Astrocyte (in vitro differentiated cells and primary cell): ENCODE data around the gene WDR27. TPM values are rescaled to one million over a fixed set of nuclear protein-coding genes. Genes with fewer than 3 reads are reported as not detected.

Experiments
- DNase-seq: peaks from one replicate; pipeline ENCODE4 v3.0.0-alpha.2; 2010; ENCODE audit warnings: low read depth
- FAIRE-seq: peaks from 2 replicates; lab custom pipeline; 2011; peaks lifted over from hg19 to GRCh38; lab: Jason Lieb, UNC
- H2AFZ ChIP-seq: 2 replicates; pipeline ENCODE4 v1.6.0; 2012; ENCODE audit warnings: low read depth, low read length, inconsistent platforms
- H3K27ac ChIP-seq: 2 replicates; pipeline ENCODE4 v1.5.1; 2011; ENCODE audit warnings: low read depth, low read length, inconsistent platforms
- H3K27me3 ChIP-seq: 2 replicates; pipeline ENCODE4 v1.6.0; 2011; ENCODE audit warnings: low read length, inconsistent platforms; ENCODE audit not compliant: insufficient read depth
- H3K36me3 ChIP-seq: 2 replicates; pipeline ENCODE4 v1.5.1; 2011; ENCODE audit warnings: low read length, inconsistent platforms; ENCODE audit not compliant: insufficient read depth
- H3K4me1 ChIP-seq: 2 replicates; pipeline ENCODE4 v1.5.1; 2011; ENCODE audit warnings: low read length, inconsistent platforms; ENCODE audit not compliant: insufficient read depth
- H3K4me2 ChIP-seq: 2 replicates; pipeline ENCODE4 v1.6.0; 2012; ENCODE audit warnings: low read length, inconsistent platforms
- H3K4me3 ChIP-seq: 2 replicates; pipeline ENCODE4 v1.5.1; 2011; ENCODE audit warnings: low read depth, mild to moderate bottlenecking, low read length, inconsistent platforms; ENCODE audit not compliant: insufficient read depth
- H3K79me2 ChIP-seq: 2 replicates; pipeline ENCODE4 v1.6.0; 2012; ENCODE audit warnings: mild to moderate bottlenecking, low read length, inconsistent platforms; ENCODE audit not compliant: insufficient read depth
- H3K9ac ChIP-seq: 2 replicates; pipeline ENCODE4 v1.6.0; 2012; ENCODE audit warnings: mild to moderate bottlenecking, low read length, inconsistent platforms
- H3K9me3 ChIP-seq: 2 replicates; pipeline ENCODE4 v1.5.1; 2012; ENCODE audit warnings: low read depth, mild to moderate bottlenecking, low read length, inconsistent platforms; ENCODE audit not compliant: insufficient read depth
- H4K20me1 ChIP-seq: 2 replicates; pipeline ENCODE4 v1.6.0; 2012; ENCODE audit warnings: low read length, inconsistent platforms; ENCODE audit not compliant: insufficient read depth
- H3K27ac Mint-ChIP-seq: one replicate; pipeline ENCODE4 v1.8.0; 2021; ENCODE audit warnings: mild to moderate bottlenecking, mixed read lengths; ENCODE audit not compliant: unreplicated experiment
- H3K27me3 Mint-ChIP-seq: one replicate; pipeline ENCODE4 v1.8.0; 2021; ENCODE audit warnings: low read depth, mixed read lengths; ENCODE audit not compliant: unreplicated experiment
- H3K36me3 Mint-ChIP-seq: one replicate; pipeline ENCODE4 v1.8.0; 2021; ENCODE audit warnings: low read depth, mixed read lengths; ENCODE audit not compliant: unreplicated experiment
- H3K4me1 Mint-ChIP-seq: one replicate; pipeline ENCODE4 v1.8.0; 2021; ENCODE audit warnings: low read depth, mixed read lengths; ENCODE audit not compliant: unreplicated experiment
- H3K4me3 Mint-ChIP-seq: one replicate; pipeline ENCODE4 v1.8.0; 2021; ENCODE audit warnings: mild to moderate bottlenecking, moderate library complexity, mixed read lengths; ENCODE audit not compliant: unreplicated experiment
- H3K9me3 Mint-ChIP-seq: one replicate; pipeline ENCODE4 v1.8.0; 2021; ENCODE audit warnings: mild to moderate bottlenecking, mixed read lengths; ENCODE audit not compliant: unreplicated experiment
- EZH2 ChIP-seq: IDR thresholded peaks from 2 replicates; pipeline ENCODE4 v1.6.1; 2012; ENCODE audit warnings: mild to moderate bottlenecking, low read length, inconsistent platforms; ENCODE audit not compliant: insufficient read depth
- total RNA-seq: library from RNA; stranded (reverse); gene quantifications from 2 replicates; pipeline ENCODE4 v1.2.1, GENCODE V29; 2021
- TF ChIP-seq, protein P1 (sequence below): IDR thresholded peaks from 2 replicates; pipeline ENCODE4 v1.5.1; 2011; ENCODE audit warnings: low read depth, mild to moderate bottlenecking, inconsistent platforms, low read length, moderate library complexity; ENCODE audit not compliant: insufficient read depth

WDR27 gene
- total RNA-seq, 1 donor from 2014 or later, result 31.2 TPM

DNA sequence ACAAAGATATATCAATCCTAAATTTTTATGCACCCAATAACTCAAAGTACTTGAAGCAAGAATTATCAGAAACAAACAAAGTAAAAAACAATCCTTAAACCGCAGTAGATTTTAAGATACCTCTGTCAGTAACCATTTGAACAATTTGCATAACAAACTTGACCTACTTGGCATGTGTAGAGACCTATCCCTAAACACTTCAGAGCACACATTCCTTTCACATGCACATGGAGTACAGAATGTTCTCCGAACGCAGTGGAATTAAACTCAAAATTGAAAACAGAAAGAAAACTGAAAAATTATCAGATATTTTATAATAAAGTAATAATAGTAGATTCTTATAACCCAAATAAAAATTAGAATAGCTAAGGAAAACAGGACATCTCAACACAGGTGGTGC, 285.6 kb downstream of the WDR27 start:
- TF ChIP-seq, protein P1, sequence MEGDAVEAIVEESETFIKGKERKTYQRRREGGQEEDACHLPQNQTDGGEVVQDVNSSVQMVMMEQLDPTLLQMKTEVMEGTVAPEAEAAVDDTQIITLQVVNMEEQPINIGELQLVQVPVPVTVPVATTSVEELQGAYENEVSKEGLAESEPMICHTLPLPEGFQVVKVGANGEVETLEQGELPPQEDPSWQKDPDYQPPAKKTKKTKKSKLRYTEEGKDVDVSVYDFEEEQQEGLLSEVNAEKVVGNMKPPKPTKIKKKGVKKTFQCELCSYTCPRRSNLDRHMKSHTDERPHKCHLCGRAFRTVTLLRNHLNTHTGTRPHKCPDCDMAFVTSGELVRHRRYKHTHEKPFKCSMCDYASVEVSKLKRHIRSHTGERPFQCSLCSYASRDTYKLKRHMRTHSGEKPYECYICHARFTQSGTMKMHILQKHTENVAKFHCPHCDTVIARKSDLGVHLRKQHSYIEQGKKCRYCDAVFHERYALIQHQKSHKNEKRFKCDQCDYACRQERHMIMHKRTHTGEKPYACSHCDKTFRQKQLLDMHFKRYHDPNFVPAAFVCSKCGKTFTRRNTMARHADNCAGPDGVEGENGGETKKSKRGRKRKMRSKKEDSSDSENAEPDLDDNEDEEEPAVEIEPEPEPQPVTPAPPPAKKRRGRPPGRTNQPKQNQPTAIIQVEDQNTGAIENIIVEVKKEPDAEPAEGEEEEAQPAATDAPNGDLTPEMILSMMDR, result no peak
- no peak for TF ChIP-seq EZH2
- no peak for FAIRE-seq
- Mint-ChIP-seq H3K27me3 (peaks cover 3% of the 10 kb centered on the region), H3K27ac (no peak overlapping the region), H3K9me3 (peaks cover 15% of the 10 kb centered on the region), H3K36me3 (no peaks in the 10 kb centered on the region), H3K4me3 (no peak overlapping the region), H3K4me1 (no peaks in the 10 kb centered on the region)
- Histone ChIP-seq H4K20me1 (no peaks in the 10 kb centered on the region), H3K4me1 (no peaks in the 10 kb centered on the region), H3K4me3 (no peak overlapping the region), H3K9ac (no peak overlapping the region), H3K79me2 (no peaks in the 10 kb centered on the region), H3K27me3 (no peaks in the 10 kb centered on the region), H3K4me2 (no peak overlapping the region), H3K36me3 (no peaks in the 10 kb centered on the region), H3K27ac (no peak overlapping the region), H3K9me3 (peaks cover 2% of the 10 kb centered on the region), H2AFZ (no peak overlapping the region)
- no peak for DNase-seq

DNA sequence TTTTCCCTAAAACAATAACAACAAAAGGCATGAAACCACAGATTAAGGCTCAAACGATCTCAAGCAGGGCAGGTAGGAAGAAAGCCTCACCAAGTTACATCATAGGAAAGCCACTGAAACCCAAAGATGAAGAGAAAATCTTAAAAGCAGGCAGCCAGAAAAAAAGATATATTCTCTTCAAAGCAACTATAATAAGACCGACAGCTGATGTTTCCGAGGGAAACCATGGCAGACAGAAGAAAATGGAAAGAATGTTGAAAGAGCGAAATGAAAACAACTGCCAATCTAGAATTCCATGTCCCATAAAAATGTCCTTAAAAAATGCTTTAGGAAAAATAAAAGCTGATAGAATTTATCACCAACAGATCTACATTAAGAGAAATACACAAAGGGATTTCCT, 286.6 kb downstream of the WDR27 start:
- Histone ChIP-seq H3K4me1 (no peaks in the 10 kb centered on the region), H4K20me1 (no peaks in the 10 kb centered on the region), H3K9me3 (peaks cover 2% of the 10 kb centered on the region), H3K4me3 (no peak overlapping the region), H3K9ac (no peak overlapping the region), H3K27ac (no peak overlapping the region), H3K79me2 (no peaks in the 10 kb centered on the region), H3K4me2 (no peak overlapping the region), H3K36me3 (no peaks in the 10 kb centered on the region), H2AFZ (no peak overlapping the region), H3K27me3 (no peaks in the 10 kb centered on the region)
- DNase-seq, result no peak
- Mint-ChIP-seq H3K27me3 (peaks cover 3% of the 10 kb centered on the region), H3K27ac (no peak overlapping the region), H3K36me3 (no peaks in the 10 kb centered on the region), H3K9me3 (peaks cover 17% of the 10 kb centered on the region), H3K4me1 (no peaks in the 10 kb centered on the region), H3K4me3 (no peak overlapping the region)
- FAIRE-seq, result no peak
- TF ChIP-seq, protein P1, result no peak
- TF ChIP-seq EZH2, result no peak

DNA sequence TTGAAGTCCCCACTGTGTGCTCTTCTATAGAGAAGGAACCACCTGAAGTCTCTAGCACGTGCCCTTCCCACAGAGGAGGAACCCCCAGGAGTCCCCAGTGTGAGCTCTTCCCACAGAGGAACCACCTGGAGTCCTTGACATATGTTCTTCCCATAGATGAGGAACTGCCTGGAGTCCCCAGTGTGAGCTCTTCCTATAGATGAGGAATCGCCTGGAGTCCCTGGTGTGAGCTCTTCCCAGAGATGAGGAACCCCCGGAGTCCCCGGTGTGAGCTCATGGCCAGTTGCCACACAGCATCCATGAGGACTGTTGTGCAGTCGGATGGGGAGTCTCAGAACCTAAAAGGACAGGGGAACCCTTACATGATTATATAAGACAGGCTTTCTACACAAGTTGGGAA, 290.1 kb downstream of the WDR27 start:
- no peak for FAIRE-seq
- H2AFZ ChIP-seq, result no peak overlapping the region
- H3K27ac ChIP-seq, result no peak overlapping the region
- peaks cover 2% of the 10 kb centered on the region for H3K9me3 ChIP-seq
- Mint-ChIP-seq H3K27me3 (peaks cover 3% of the 10 kb centered on the region), H3K36me3 (no peaks in the 10 kb centered on the region), H3K4me1 (no peaks in the 10 kb centered on the region), H3K9me3 (peaks cover 19% of the 10 kb centered on the region), H3K4me3 (no peak overlapping the region), H3K27ac (no peak overlapping the region)
- H3K36me3 ChIP-seq, result no peaks in the 10 kb centered on the region
- no peak for TF ChIP-seq EZH2
- TF ChIP-seq, protein P1, result no peak
- no peak for DNase-seq
- no peak overlapping the region for H3K9ac ChIP-seq
- no peaks in the 10 kb centered on the region for H3K4me1 ChIP-seq
- H3K27me3 ChIP-seq, result no peaks in the 10 kb centered on the region
- no peaks in the 10 kb centered on the region for H4K20me1 ChIP-seq
- no peak overlapping the region for H3K4me2 ChIP-seq
- no peaks in the 10 kb centered on the region for H3K79me2 ChIP-seq
- H3K4me3 ChIP-seq, result no peak overlapping the region
